Vagina (tissue), 2 donors: ENCODE results near the gene GLIPR1L2. TPM values are rescaled to one million over a fixed set of nuclear protein-coding genes. Genes with fewer than 3 reads are reported as not detected.

Experiments
- DNase-seq, 2 donors: peaks; one replicate each; pipeline ENCODE4 v3.0.0-alpha.2; 2017; ENCODE audit errors: extremely low spot score in 2 of 2
- H3K27ac ChIP-seq: fragments of 200-600 bp; sonication (generic); one replicate; pipeline ENCODE4 v1.5.1; 2019
- H3K27me3 ChIP-seq: fragments of 200-600 bp; sonication (generic); one replicate; pipeline ENCODE4 v1.5.1; 2019
- H3K36me3 ChIP-seq, 2 donors: fragments of 200-600 bp; sonication (generic); one replicate each; pipeline ENCODE4 v1.5.1; 2017 to 2019
- H3K4me1 ChIP-seq: fragments of 200-600 bp; sonication (generic); one replicate; pipeline ENCODE4 v1.5.1; 2019
- H3K4me3 ChIP-seq, 2 donors: fragments of 200-600 bp; sonication (generic); 1 replicate in 1 of 2; 2 replicates in 1 of 2; pipeline ENCODE4 v1.5.1; 2016 to 2019
- H3K9me3 ChIP-seq: fragments of 200-600 bp; sonication (generic); one replicate; pipeline ENCODE4 v1.5.1; 2019
- CTCF ChIP-seq, 3 experiments: fragments of 450-650 bp in 2 of 3; fragments of 200-600 bp in 1 of 3; sonication (generic) in 1 of 3; IDR thresholded peaks; one replicate each; pipeline ENCODE4 v1.5.1; 2017 to 2019; ENCODE audit warnings: antibody characterized with exemption in 3 of 3, mild to moderate bottlenecking in 2 of 3, moderate library complexity in 2 of 3
- POLR2A ChIP-seq, 2 donors: fragments of 450-650 bp; IDR thresholded peaks; one replicate each; pipeline ENCODE4 v1.6.1; 2017; ENCODE audit warnings: antibody characterized with exemption in 2 of 2, mild to moderate bottlenecking in 2 of 2, moderate library complexity in 2 of 2
- POLR2AphosphoS5 ChIP-seq, 2 donors: sonication (generic); formaldehyde crosslinking; IDR thresholded peaks; one replicate each; pipeline ENCODE4 v1.9.0; 2017; ENCODE audit warnings: antibody characterized with exemption in 2 of 2, mild to moderate bottlenecking in 2 of 2, low read depth in 1 of 2; ENCODE audit not compliant: insufficient read depth in 1 of 2
- intact Hi-C: fragments of 100-400 bp; cut with DNase I; formaldehyde crosslinking; loops from one replicate; pipeline ENCODE4 v1.15.1; 2023
- total RNA-seq: library from RNA; depleted of rRNA; stranded (reverse); fragments of >200 nt; gene quantifications from one replicate; pipeline ENCODE4 v1.2.3, GENCODE V29; 2016

Gene GLIPR1L2
- total RNA-seq, 1 donor from 2014 or later: 1.2 TPM

- Histone ChIP-seq H3K4me3 (no peak overlapping the region), H3K27ac (no peak overlapping the region), H3K36me3 (no peaks in the 10 kb centered on the region), H3K9me3 (no peaks in the 10 kb centered on the region), H3K4me1 (no peaks in the 10 kb centered on the region), H3K27me3 (no peaks in the 10 kb centered on the region)
- intact Hi-C loops: no loop called here
- no peak for DNase-seq
- TF ChIP-seq POLR2AphosphoS5 (IDR thresholded peaks at IDR 0.05; ENCODE audit: insufficient read depth in 1 of 2, low read depth in 1 of 2) (no peak), POLR2A (IDR thresholded peaks at IDR 0.05) (no peak), CTCF (IDR thresholded peaks at IDR 0.05) (no peak)
Observed at GRCh38 chr12:75459755-75460154, 68.9 kb downstream of the GLIPR1L2 start.

- H3K27me3 ChIP-seq: no peaks in the 10 kb centered on the region
- TF ChIP-seq CTCF (IDR thresholded peaks at IDR 0.05): no peak
- TF ChIP-seq POLR2AphosphoS5 (IDR thresholded peaks at IDR 0.05; ENCODE audit: insufficient read depth in 1 of 2, low read depth in 1 of 2): no peak
- TF ChIP-seq POLR2A (IDR thresholded peaks at IDR 0.05): no peak
- intact Hi-C loops: no loop called here
- no peaks in the 10 kb centered on the region for H3K9me3 ChIP-seq
- no peak overlapping the region for H3K27ac ChIP-seq
- H3K4me3 ChIP-seq: no peak overlapping the region
- no peaks in the 10 kb centered on the region for H3K4me1 ChIP-seq
- no peak for DNase-seq
- no peaks in the 10 kb centered on the region for H3K36me3 ChIP-seq
Observed at GRCh38 chr12:75460204-75460603, 69.3 kb downstream of the GLIPR1L2 start.

GRCh38 chr12:75471902-75472890 lies 81.3 kb downstream of the GLIPR1L2 start:
- Histone ChIP-seq H3K27me3 (no peaks in the 10 kb centered on the region), H3K9me3 (no peaks in the 10 kb centered on the region), H3K36me3 (no peaks in the 10 kb centered on the region), H3K27ac (no peak overlapping the region), H3K4me1 (no peaks in the 10 kb centered on the region), H3K4me3 (no peak overlapping the region)
- intact Hi-C loops: no loop called here
- no peak for DNase-seq
- no peak for TF ChIP-seq CTCF (IDR thresholded peaks at IDR 0.05)
- TF ChIP-seq POLR2AphosphoS5 (IDR thresholded peaks at IDR 0.05; ENCODE audit: insufficient read depth in 1 of 2, low read depth in 1 of 2): no peak
- TF ChIP-seq POLR2A (IDR thresholded peaks at IDR 0.05): no peak

GRCh38 chr12:75474116-75474515 lies 83.2 kb downstream of the GLIPR1L2 start:
- TF ChIP-seq CTCF (IDR thresholded peaks at IDR 0.05) (no peak), POLR2AphosphoS5 (IDR thresholded peaks at IDR 0.05; ENCODE audit: insufficient read depth in 1 of 2, low read depth in 1 of 2) (no peak), POLR2A (IDR thresholded peaks at IDR 0.05) (no peak)
- Histone ChIP-seq H3K4me1 (no peaks in the 10 kb centered on the region), H3K4me3 (no peak overlapping the region), H3K36me3 (no peaks in the 10 kb centered on the region), H3K9me3 (no peaks in the 10 kb centered on the region), H3K27ac (no peak overlapping the region), H3K27me3 (no peaks in the 10 kb centered on the region)
- intact Hi-C loops: no loop called here
- no peak for DNase-seq

GRCh38 chr12:75476071-75476470 lies 85.2 kb downstream of the GLIPR1L2 start:
- Histone ChIP-seq H3K4me1 (peaks cover 5% of the 10 kb centered on the region), H3K9me3 (no peaks in the 10 kb centered on the region), H3K27me3 (no peaks in the 10 kb centered on the region), H3K36me3 (no peaks in the 10 kb centered on the region), H3K27ac (no peak overlapping the region), H3K4me3 (no peak overlapping the region)
- no peak for DNase-seq
- intact Hi-C loops: no loop called here
- no peak for TF ChIP-seq POLR2A (IDR thresholded peaks at IDR 0.05)
- no peak for TF ChIP-seq CTCF (IDR thresholded peaks at IDR 0.05)
- TF ChIP-seq POLR2AphosphoS5 (IDR thresholded peaks at IDR 0.05; ENCODE audit: insufficient read depth in 1 of 2, low read depth in 1 of 2): no peak
